OCI-LY7 (cell line): Measurements from ENCODE around the gene SLC25A2.

Source experiments
- CTCF ChIP-seq: fragments of 200-600 bp; sonication (generic); conservative IDR thresholded peaks from 2 replicates; pipeline ENCODE4 v1.5.1; 2014; ENCODE audit warnings: mild to moderate bottlenecking, antibody characterized with exemption, low read length, moderate library complexity, mixed read lengths
- EZH2phosphoT487 ChIP-seq: fragments of 200-600 bp; sonication (generic); IDR thresholded peaks from 2 replicates; pipeline ENCODE4 v1.6.1; 2018; ENCODE audit warnings: low read depth, borderline replicate concordance, mild to moderate bottlenecking, mixed run types, antibody characterized with exemption, low read length, moderate library complexity, mixed read lengths

GRCh38 chr5:141351591-141351990, 47.7 kb upstream of the SLC25A2 start:
- TF ChIP-seq CTCF (no peak), EZH2phosphoT487 (no peak)
